ENCODE data around the gene ATG9B.
A peak's percentile ranks its signal among the peaks of the same experiment; 100 is the strongest.

Gene ATG9B

GRCh38 chr7:151064993-151065392, 40.7 kb upstream of the ATG9B start:
- peaks cover 15% of the 10 kb centered on the region for H3K79me2 ChIP-seq (ENCODE audit: control insufficient read depth, insufficient read depth, low read length, poor library complexity)

DNA sequence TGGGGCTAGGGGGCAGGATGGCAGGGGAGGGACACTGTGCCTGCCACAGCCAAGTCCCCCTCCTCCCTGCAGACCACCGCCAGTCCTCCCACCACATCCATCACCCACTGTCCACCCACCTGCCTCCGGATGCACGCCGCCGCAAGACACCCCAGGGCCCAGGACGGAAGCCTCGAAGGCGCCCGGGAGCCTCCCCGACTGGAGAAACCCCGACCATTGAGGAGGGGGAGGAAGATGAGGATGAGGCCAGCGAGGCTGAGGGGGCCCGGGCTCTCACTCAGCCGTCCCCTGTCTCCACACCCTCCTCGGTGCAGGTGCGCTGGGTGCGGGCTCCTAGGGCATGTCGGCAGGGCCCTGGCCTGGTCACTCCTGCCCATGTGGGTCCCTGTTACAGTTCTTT, 40.2 kb upstream of the ATG9B start:
- Histone ChIP-seq H3K79me2 (ENCODE audit: control insufficient read depth, insufficient read depth, low read length, poor library complexity) (peaks cover 18% of the 10 kb centered on the region), H3K4me2 (ENCODE audit: low read length) (no peak overlapping the region), H3K4ac (ENCODE audit: low read depth, low read length) (peak overlapping the region; percentile 34), H3K79me1 (ENCODE audit: low read length) (peaks cover 33% of the 10 kb centered on the region), H3K18ac (ENCODE audit: low read length) (peak overlapping the region; percentile 69), H2BK120ac (ENCODE audit: insufficient read depth, low read length, poor library complexity) (no peak overlapping the region), H2BK5ac (ENCODE audit: low read depth, low read length, poor library complexity) (no peak overlapping the region), H3K27ac (ENCODE audit: low read depth, low read length) (peak overlapping the region; percentile 8), H3K36me3 (ENCODE audit: control insufficient read depth in 1 of 2, insufficient read depth in 2 of 2, low read length in 2 of 2) (peaks cover 52% of the 10 kb centered on the region in 2 experiments), H4K91ac (ENCODE audit: low read depth, low read length) (no peak overlapping the region), H4K8ac (ENCODE audit: low read depth, low read length) (no peak overlapping the region), H2AFZ (ENCODE audit: insufficient read depth, low read length, poor library complexity) (no peak overlapping the region), H2AK5ac (ENCODE audit: low read length) (no peak overlapping the region), H2BK12ac (ENCODE audit: low read length) (no peak overlapping the region), H3K14ac (ENCODE audit: low read length) (no peak overlapping the region), H3K27me3 (ENCODE audit: insufficient read depth, low read length) (no peaks in the 10 kb centered on the region), H3K9me3 (ENCODE audit: insufficient read depth, low read depth, low read length) (no peaks in the 10 kb centered on the region), H3K23ac (ENCODE audit: low read length) (no peak overlapping the region), H4K12ac (ENCODE audit: low read depth, low read length) (no peak overlapping the region), H3K4me1 (ENCODE audit: control insufficient read depth in 1 of 2, insufficient read depth in 2 of 2, low read length in 2 of 2) (peaks cover 36 to 42% of the 10 kb centered on the region in 2 experiments), H3K4me3 (ENCODE audit: low read depth, low read length) (no peak overlapping the region), H3K9ac (ENCODE audit: low read length) (no peak overlapping the region)
- no CpG with 5 or more reads among the region's 18 CpGs for WGBS (ENCODE audit: extremely low coverage, insufficient coverage, insufficient read length)
- DNase-seq = no peak

More at GRCh38 chr7:151064993-151065392, 40.7 kb upstream of the ATG9B start:
- no peak overlapping the region for H4K8ac ChIP-seq (ENCODE audit: low read depth, low read length)
- DNase-seq = no peak
- peak overlapping the region; percentile 69 for H3K18ac ChIP-seq (ENCODE audit: low read length)
- no peak overlapping the region for H2AK5ac ChIP-seq (ENCODE audit: low read length)
- no peak overlapping the region for H2BK5ac ChIP-seq (ENCODE audit: low read depth, low read length, poor library complexity)
- no peak overlapping the region for H2BK120ac ChIP-seq (ENCODE audit: insufficient read depth, low read length, poor library complexity)
- no peak overlapping the region for H2BK12ac ChIP-seq (ENCODE audit: low read length)
- peaks cover 57% of the 10 kb centered on the region in 2 experiments for H3K36me3 ChIP-seq (ENCODE audit: control insufficient read depth in 1 of 2, insufficient read depth in 2 of 2, low read length in 2 of 2)
- H3K9me3 ChIP-seq (ENCODE audit: insufficient read depth, low read depth, low read length) = no peaks in the 10 kb centered on the region
- no peak overlapping the region for H2AFZ ChIP-seq (ENCODE audit: insufficient read depth, low read length, poor library complexity)
- no peak overlapping the region for H3K9ac ChIP-seq (ENCODE audit: low read length)
- no CpG with 5 or more reads among the region's 6 CpGs for WGBS (ENCODE audit: extremely low coverage, insufficient coverage, insufficient read length)
- no peak overlapping the region for H3K4me3 ChIP-seq (ENCODE audit: low read depth, low read length)
- no peak overlapping the region for H3K4me2 ChIP-seq (ENCODE audit: low read length)
- no peak overlapping the region for H4K12ac ChIP-seq (ENCODE audit: low read depth, low read length)
- peaks cover 28% of the 10 kb centered on the region for H3K79me1 ChIP-seq (ENCODE audit: low read length)
- H3K23ac ChIP-seq (ENCODE audit: low read length) = no peak overlapping the region
- H3K27ac ChIP-seq (ENCODE audit: low read depth, low read length) = no peak overlapping the region
- H4K91ac ChIP-seq (ENCODE audit: low read depth, low read length) = no peak overlapping the region
- H3K14ac ChIP-seq (ENCODE audit: low read length) = no peak overlapping the region
- peak overlapping the region; percentile 34 for H3K4ac ChIP-seq (ENCODE audit: low read depth, low read length)
- H3K4me1 ChIP-seq (ENCODE audit: control insufficient read depth in 1 of 2, insufficient read depth in 2 of 2, low read length in 2 of 2) = peaks cover 36 to 42% of the 10 kb centered on the region in 2 experiments
- no peaks in the 10 kb centered on the region for H3K27me3 ChIP-seq (ENCODE audit: insufficient read depth, low read length)

DNA sequence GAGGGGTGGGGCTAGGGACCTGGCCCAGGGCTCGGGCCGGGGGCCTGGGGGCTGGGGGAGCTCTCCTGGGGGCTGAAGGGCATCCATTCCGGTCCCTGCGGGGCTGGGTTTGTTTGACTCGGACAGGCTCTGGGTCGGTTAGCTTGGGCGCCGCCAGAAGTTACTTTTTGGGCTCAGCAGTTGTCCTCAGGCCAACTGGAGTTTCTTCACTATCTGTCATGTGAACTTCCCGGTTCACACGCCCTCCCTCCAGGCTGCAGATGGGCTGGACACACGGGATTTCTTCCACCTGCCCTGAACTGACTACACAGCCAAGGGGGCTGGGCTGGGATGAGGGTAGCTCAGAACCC, 38.9 kb upstream of the ATG9B start:
- peaks cover 42 to 43% of the 10 kb centered on the region in 2 experiments for H3K36me3 ChIP-seq (ENCODE audit: control insufficient read depth in 1 of 2, insufficient read depth in 2 of 2, low read length in 2 of 2)
- no CpG with 5 or more reads among the region's 11 CpGs for WGBS (ENCODE audit: extremely low coverage, insufficient coverage, insufficient read length)
- no peaks in the 10 kb centered on the region for H3K9me3 ChIP-seq (ENCODE audit: insufficient read depth, low read depth, low read length)
- no peak overlapping the region for H3K18ac ChIP-seq (ENCODE audit: low read length)
- no peak overlapping the region for H3K4me3 ChIP-seq (ENCODE audit: low read depth, low read length)
- H3K79me2 ChIP-seq (ENCODE audit: control insufficient read depth, insufficient read depth, low read length, poor library complexity) = peaks cover 23% of the 10 kb centered on the region
- H2BK12ac ChIP-seq (ENCODE audit: low read length) = no peak overlapping the region
- H2AK5ac ChIP-seq (ENCODE audit: low read length) = no peak overlapping the region
- H4K8ac ChIP-seq (ENCODE audit: low read depth, low read length) = peak overlapping the region; percentile 9
- H3K4me2 ChIP-seq (ENCODE audit: low read length) = peak overlapping the region; percentile 51
- peak; percentile 88 to 92 for DNase-seq
- no peak overlapping the region for H2BK120ac ChIP-seq (ENCODE audit: insufficient read depth, low read length, poor library complexity)
- no peak overlapping the region for H2AFZ ChIP-seq (ENCODE audit: insufficient read depth, low read length, poor library complexity)
- peaks cover 46 to 49% of the 10 kb centered on the region in 2 experiments for H3K4me1 ChIP-seq (ENCODE audit: control insufficient read depth in 1 of 2, insufficient read depth in 2 of 2, low read length in 2 of 2)
- no peaks in the 10 kb centered on the region for H3K27me3 ChIP-seq (ENCODE audit: insufficient read depth, low read length)
- H2BK5ac ChIP-seq (ENCODE audit: low read depth, low read length, poor library complexity) = peak overlapping the region; percentile 36
- H3K9ac ChIP-seq (ENCODE audit: low read length) = no peak overlapping the region
- H3K14ac ChIP-seq (ENCODE audit: low read length) = peak overlapping the region; percentile 32
- peak overlapping the region; percentile 32 for H4K91ac ChIP-seq (ENCODE audit: low read depth, low read length)
- H4K12ac ChIP-seq (ENCODE audit: low read depth, low read length) = no peak overlapping the region
- H3K79me1 ChIP-seq (ENCODE audit: low read length) = peaks cover 42% of the 10 kb centered on the region
- no peak overlapping the region for H3K4ac ChIP-seq (ENCODE audit: low read depth, low read length)
- H3K27ac ChIP-seq (ENCODE audit: low read depth, low read length) = peak overlapping the region; percentile 65
- H3K23ac ChIP-seq (ENCODE audit: low read length) = no peak overlapping the region

- no peak overlapping the region for H3K9ac ChIP-seq (ENCODE audit: low read length)
- peak overlapping the region; percentile 53 for H3K18ac ChIP-seq (ENCODE audit: low read length)
- H2AK5ac ChIP-seq (ENCODE audit: low read length) = peak overlapping the region; percentile 67
- peak overlapping the region; percentile 84 for H3K27ac ChIP-seq (ENCODE audit: low read depth, low read length)
- no peaks in the 10 kb centered on the region for H3K27me3 ChIP-seq (ENCODE audit: insufficient read depth, low read length)
- H2AFZ ChIP-seq (ENCODE audit: insufficient read depth, low read length, poor library complexity) = no peak overlapping the region
- peak overlapping the region; percentile 73 for H2BK120ac ChIP-seq (ENCODE audit: insufficient read depth, low read length, poor library complexity)
- H3K4me2 ChIP-seq (ENCODE audit: low read length) = peak overlapping the region; percentile 57
- H3K23ac ChIP-seq (ENCODE audit: low read length) = no peak overlapping the region
- H3K14ac ChIP-seq (ENCODE audit: low read length) = peak overlapping the region; percentile 69
- H3K79me1 ChIP-seq (ENCODE audit: low read length) = peaks cover 43% of the 10 kb centered on the region
- H3K9me3 ChIP-seq (ENCODE audit: insufficient read depth, low read depth, low read length) = no peaks in the 10 kb centered on the region
- H2BK5ac ChIP-seq (ENCODE audit: low read depth, low read length, poor library complexity) = peak overlapping the region; percentile 11
- no peak overlapping the region for H2BK12ac ChIP-seq (ENCODE audit: low read length)
- peak overlapping the region; percentile 10 for H4K12ac ChIP-seq (ENCODE audit: low read depth, low read length)
- H4K91ac ChIP-seq (ENCODE audit: low read depth, low read length) = peak overlapping the region; percentile 81
- peak; percentile 88 to 94 for DNase-seq
- no CpG with 5 or more reads among the region's 43 CpGs for WGBS (ENCODE audit: extremely low coverage, insufficient coverage, insufficient read length)
- H3K4ac ChIP-seq (ENCODE audit: low read depth, low read length) = peak overlapping the region; percentile 7
- peaks cover 42 to 44% of the 10 kb centered on the region in 2 experiments for H3K4me1 ChIP-seq (ENCODE audit: control insufficient read depth in 1 of 2, insufficient read depth in 2 of 2, low read length in 2 of 2)
- H3K4me3 ChIP-seq (ENCODE audit: low read depth, low read length) = peak overlapping the region; percentile 5
- peaks cover 23% of the 10 kb centered on the region for H3K79me2 ChIP-seq (ENCODE audit: control insufficient read depth, insufficient read depth, low read length, poor library complexity)
- peak overlapping the region; percentile 33 for H4K8ac ChIP-seq (ENCODE audit: low read depth, low read length)
- H3K36me3 ChIP-seq (ENCODE audit: control insufficient read depth in 1 of 2, insufficient read depth in 2 of 2, low read length in 2 of 2) = peaks cover 38% of the 10 kb centered on the region in 2 experiments
Measured at GRCh38 chr7:151062399-151063211, 38.3 kb upstream of the ATG9B start.
